Thyroid gland (tissue), 4 donors: ENCODE data around the gene PNLIPRP2.

Source experiments
- POLR2A ChIP-seq, 2 donors: fragments of 450-650 bp; IDR thresholded peaks; one replicate each; pipeline ENCODE4 v1.6.1; 2017; ENCODE audit warnings: antibody characterized with exemption in 2 of 2, mild to moderate bottlenecking in 2 of 2, moderate library complexity in 1 of 2
- TF ChIP-seq, protein P1 (sequence below), 6 experiments: fragments of 200-600 bp in 3 of 6; fragments of 450-650 bp in 3 of 6; sonication (generic) in 3 of 6; IDR thresholded peaks; one replicate each; pipeline ENCODE4 v1.5.1; 2016 to 2019; ENCODE audit warnings: antibody characterized with exemption in 6 of 6, mild to moderate bottlenecking in 2 of 6, inconsistent platforms in 1 of 6, moderate library complexity in 1 of 6

DNA sequence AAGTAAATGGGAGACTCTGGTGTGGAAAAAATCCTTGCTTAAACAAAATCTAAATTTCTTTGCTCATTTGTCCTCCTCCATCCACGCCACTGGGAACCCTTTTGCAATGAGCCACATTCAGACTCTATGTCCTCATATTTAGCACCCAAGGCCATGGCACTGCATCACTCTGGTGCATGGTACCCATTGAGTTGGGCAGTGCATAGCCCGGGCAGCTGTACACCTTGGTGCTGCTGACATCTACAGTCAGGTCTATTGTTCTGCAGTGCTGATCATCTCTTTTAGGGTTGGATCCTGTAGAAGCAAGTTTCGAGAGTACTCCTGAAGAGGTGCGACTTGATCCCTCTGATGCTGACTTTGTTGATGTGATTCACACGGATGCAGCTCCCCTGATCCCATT, 23.2 kb upstream of the PNLIPRP2 start:
- TF ChIP-seq, protein P1, sequence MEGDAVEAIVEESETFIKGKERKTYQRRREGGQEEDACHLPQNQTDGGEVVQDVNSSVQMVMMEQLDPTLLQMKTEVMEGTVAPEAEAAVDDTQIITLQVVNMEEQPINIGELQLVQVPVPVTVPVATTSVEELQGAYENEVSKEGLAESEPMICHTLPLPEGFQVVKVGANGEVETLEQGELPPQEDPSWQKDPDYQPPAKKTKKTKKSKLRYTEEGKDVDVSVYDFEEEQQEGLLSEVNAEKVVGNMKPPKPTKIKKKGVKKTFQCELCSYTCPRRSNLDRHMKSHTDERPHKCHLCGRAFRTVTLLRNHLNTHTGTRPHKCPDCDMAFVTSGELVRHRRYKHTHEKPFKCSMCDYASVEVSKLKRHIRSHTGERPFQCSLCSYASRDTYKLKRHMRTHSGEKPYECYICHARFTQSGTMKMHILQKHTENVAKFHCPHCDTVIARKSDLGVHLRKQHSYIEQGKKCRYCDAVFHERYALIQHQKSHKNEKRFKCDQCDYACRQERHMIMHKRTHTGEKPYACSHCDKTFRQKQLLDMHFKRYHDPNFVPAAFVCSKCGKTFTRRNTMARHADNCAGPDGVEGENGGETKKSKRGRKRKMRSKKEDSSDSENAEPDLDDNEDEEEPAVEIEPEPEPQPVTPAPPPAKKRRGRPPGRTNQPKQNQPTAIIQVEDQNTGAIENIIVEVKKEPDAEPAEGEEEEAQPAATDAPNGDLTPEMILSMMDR (IDR thresholded peaks at IDR 0.05): no peak
- no peak for TF ChIP-seq POLR2A (IDR thresholded peaks at IDR 0.05)
